Kidney (tissue), 14 donors: ENCODE data around the gene UBAC2. TPM values are rescaled to one million over a fixed set of nuclear protein-coding genes. Genes with fewer than 3 reads are reported as not detected.

ENCODE experiments used
- DNase-seq, 5 donors: peaks; one replicate each; pipeline ENCODE4 v3.0.0-alpha.2; 2013 to 2020
- FAIRE-seq: peaks from 2 replicates; lab custom pipeline; 2012; peaks lifted over from hg19 to GRCh38; lab: Jason Lieb, UNC
- H3K27ac ChIP-seq, 2 donors: one replicate each; pipeline ENCODE4 v1.7.0; 2013; ENCODE audit warnings: low read depth in 2 of 2, low read length in 2 of 2, inconsistent platforms in 1 of 2
- H3K27me3 ChIP-seq: one replicate; pipeline ENCODE4 v1.7.1; 2013; ENCODE audit warnings: low read length, inconsistent platforms; ENCODE audit not compliant: control insufficient read depth, insufficient read depth
- H3K36me3 ChIP-seq, 3 donors: one replicate each; pipeline versions ENCODE4 v1.7.0 to v1.7.1; 2013; ENCODE audit warnings: low read length in 3 of 3, control low read depth in 1 of 3, inconsistent platforms in 1 of 3; ENCODE audit not compliant: insufficient read depth in 3 of 3, control insufficient read depth in 2 of 3
- H3K4me1 ChIP-seq, 3 donors: one replicate each; pipeline versions ENCODE4 v1.7.0 to v1.7.1; 2013; ENCODE audit warnings: low read length in 3 of 3, inconsistent platforms in 1 of 3, low read depth in 1 of 3; ENCODE audit not compliant: control insufficient read depth in 2 of 3, insufficient read depth in 2 of 3
- H3K4me3 ChIP-seq, 3 donors: one replicate each; pipeline versions ENCODE4 v1.7.0 to v1.8.1; 2013; ENCODE audit warnings: low read length in 3 of 3, control low read depth in 1 of 3, inconsistent platforms in 1 of 3
- H3K9ac ChIP-seq, 3 donors: one replicate each; pipeline versions ENCODE4 v1.7.0 to v1.7.1; 2013; ENCODE audit warnings: low read length in 3 of 3, control low read depth in 1 of 3, inconsistent platforms in 1 of 3
- H3K9me3 ChIP-seq, 3 donors: one replicate each; pipeline versions ENCODE4 v1.7.0 to v1.7.1; 2013; ENCODE audit warnings: low read length in 3 of 3, control low read depth in 1 of 3, inconsistent platforms in 1 of 3; ENCODE audit not compliant: control insufficient read depth in 2 of 3, insufficient read depth in 1 of 3
- CTCF ChIP-seq: IDR thresholded peaks from 3 replicates; pipeline ENCODE4 v1.5.1; 2012; ENCODE audit warnings: mild to moderate bottlenecking, moderate library complexity, borderline replicate concordance; ENCODE audit not compliant: insufficient read depth; ENCODE audit errors: extremely low read depth
- intact Hi-C: fragments of 100-400 bp; cut with DNase I; formaldehyde crosslinking; loops from one replicate; pipeline ENCODE4 v1.11.1; 2022
- polyA plus RNA-seq: library from polyadenylated mRNA; stranded (reverse); fragments of 350-450 nt; fragmentation: Illumina TruSeq; extraction: RNeasy Lipid Tissue Mini Kit (QIAGEN cat#74804); gene quantifications from one replicate; pipeline ENCODE4 v1.2.3, GENCODE V29; 2014; ENCODE audit warnings: low read depth, low replicate concordance; ENCODE audit not compliant: insufficient read depth
- total RNA-seq: library from RNA; stranded (reverse); fragmentation: NEBNext Ultra II Directional; extraction: Animal tissue kit (Norgen Biotek cat#: 25700); gene quantifications from one replicate; pipeline ENCODE4 v1.2.1, GENCODE V29; 2021
- donor health status: control.
- donor health status: control.
- donor health status: control.
- donor health status: control.
- donor health status: control.
- donor health status: DM: yes; HTN: yes; CAD: no.
- donor health status: Normal renal cell carcinoma (clear cell type).

Gene UBAC2
- total and polyA plus RNA-seq, 2 donors from 2014 or later: 61.8 to 77.5 TPM

GRCh38 chr13:99302637-99303505 lies 102.2 kb downstream of the UBAC2 start:
- H3K36me3 ChIP-seq: no peaks in the 10 kb centered on the region
- H3K4me1 ChIP-seq: peaks cover 0 to under 1% (median 0%) of the 10 kb centered on the region in 3 donors
- H3K9me3 ChIP-seq: no peaks in the 10 kb centered on the region
- no peak overlapping the region for H3K9ac ChIP-seq
- FAIRE-seq (no peak), DNase-seq (no peak)
- H3K27ac ChIP-seq: no peak overlapping the region
- intact Hi-C loops: no loop called here
- no peaks in the 10 kb centered on the region for H3K27me3 ChIP-seq
- H3K4me3 ChIP-seq: no peak overlapping the region
- TF ChIP-seq CTCF: no peak

GRCh38 chr13:99303863-99304521 lies 103.3 kb downstream of the UBAC2 start:
- Histone ChIP-seq H3K9ac (no peak overlapping the region), H3K4me3 (no peak overlapping the region), H3K9me3 (no peaks in the 10 kb centered on the region), H3K27me3 (no peaks in the 10 kb centered on the region), H3K4me1 (peaks cover 0 to 4% (median 0%) of the 10 kb centered on the region in 3 donors), H3K27ac (no peak overlapping the region), H3K36me3 (no peaks in the 10 kb centered on the region)
- DNase-seq: no peak
- no peak for TF ChIP-seq CTCF
- FAIRE-seq: no peak
- intact Hi-C loops: no loop called here

DNA sequence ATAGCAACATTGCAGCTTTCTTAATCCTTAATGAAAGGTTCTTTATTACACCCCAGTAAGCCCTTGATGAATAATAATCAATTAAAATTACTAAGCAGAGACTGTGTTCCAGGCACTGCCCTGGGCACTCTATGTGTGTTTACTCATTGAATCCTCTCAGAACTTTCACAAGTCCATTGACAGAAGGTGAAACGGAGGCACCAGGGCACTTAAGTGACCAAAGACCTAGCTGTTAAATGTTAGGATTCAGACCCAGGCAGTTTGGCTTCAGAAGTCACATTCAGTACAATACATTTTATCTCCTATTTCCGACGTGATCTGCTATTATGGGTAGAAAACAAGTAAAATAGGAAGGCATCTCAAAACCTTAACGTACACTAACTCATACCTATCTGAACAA lies 103.9 kb downstream of the UBAC2 start:
- no peaks in the 10 kb centered on the region for H3K27me3 ChIP-seq
- H3K9me3 ChIP-seq: no peaks in the 10 kb centered on the region
- no peak overlapping the region for H3K27ac ChIP-seq
- intact Hi-C loops: no loop called here
- peaks cover 0 to 4% (median 0%) of the 10 kb centered on the region in 3 donors for H3K4me1 ChIP-seq
- no peak for FAIRE-seq
- H3K9ac ChIP-seq: no peak overlapping the region
- no peak for TF ChIP-seq CTCF
- no peaks in the 10 kb centered on the region for H3K36me3 ChIP-seq
- DNase-seq: no peak
- H3K4me3 ChIP-seq: no peak overlapping the region
